ENCODE measurements around the gene OR6S1. TPM values are rescaled to one million over a fixed set of nuclear protein-coding genes. Genes with fewer than 3 reads are reported as not detected.

OR6S1 gene
- total and polyA plus RNA-seq, 2 donors (not counting 3 experiments of a cell fraction or from before 2014, with no cell fraction given): not detected

DNA sequence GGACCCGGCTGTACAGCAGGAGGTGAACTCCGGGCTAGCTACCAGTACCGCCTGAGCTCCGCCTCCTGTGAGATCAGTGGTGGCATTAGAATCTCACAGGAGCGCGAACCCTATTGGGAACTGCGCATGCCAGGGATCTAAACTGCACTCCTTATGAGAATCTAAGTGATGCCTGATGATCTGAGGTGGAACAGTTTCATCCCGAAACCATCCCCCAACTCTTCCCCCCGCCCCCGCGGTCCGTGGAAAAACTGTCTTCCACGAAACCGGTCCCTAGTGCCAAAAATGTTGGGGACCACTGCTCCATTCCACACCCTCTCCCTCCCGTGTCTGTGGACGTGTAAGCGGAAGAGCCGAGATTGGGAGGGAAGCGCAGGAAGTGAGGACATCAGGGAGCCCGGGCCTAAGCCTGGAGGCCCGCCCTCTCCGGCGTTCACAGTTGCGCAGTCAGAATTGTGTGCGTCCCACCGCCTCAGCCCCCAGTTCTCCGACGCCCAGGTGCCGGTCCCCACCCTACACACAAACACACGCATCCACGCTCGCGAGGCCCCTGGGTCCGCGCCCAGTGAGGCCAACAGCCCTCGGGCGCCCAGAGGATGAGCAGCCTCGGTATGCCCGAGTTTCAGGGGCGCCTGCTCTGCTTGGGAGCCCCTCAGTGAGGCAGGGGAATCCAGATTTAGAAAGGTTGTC is 41.1 kb upstream of the OR6S1 start:
- Histone ChIP-seq H3K27ac (ENCODE audit: insufficient read depth, low read depth, low read length) (peak overlapping the region; percentile 97), H3K9ac (replicated peaks; ENCODE audit: extremely low read depth, insufficient read depth, low read length) (peak overlapping the region; percentile 97), H2AFZ (ENCODE audit: low read depth, low read length) (peak overlapping the region; percentile 98), H3K9me1 (replicated peaks; ENCODE audit: control insufficient read depth, extremely low read depth, insufficient read depth, low read length) (no peaks in the 10 kb centered on the region), H3K9me3 (replicated peaks; ENCODE audit: control insufficient read depth, insufficient read depth, low read length) (no peaks in the 10 kb centered on the region), H3K79me2 (ENCODE audit: control insufficient read depth, insufficient read depth, low read length) (no peaks in the 10 kb centered on the region), H4K20me1 (replicated peaks; ENCODE audit: control insufficient read depth, extremely low read depth, insufficient read depth, low read length) (no peaks in the 10 kb centered on the region), H3K4me3 (replicated peaks in 1 of 3; ENCODE audit: insufficient read depth in 1 of 3, low read depth in 1 of 3, low read length in 3 of 3) (peak overlapping the region; percentile 40 to 84 (median 80)), H3K4me1 (ENCODE audit: control insufficient read depth, extremely low read depth, insufficient read depth, low read length) (peaks cover 27% of the 10 kb centered on the region), H3K36me3 (ENCODE audit: control insufficient read depth in 2 of 2, extremely low read depth in 1 of 2, insufficient read depth in 2 of 2, low read length in 2 of 2) (no peaks in the 10 kb centered on the region), H3K4me2 (ENCODE audit: insufficient read depth, low read length) (peak overlapping the region; percentile 86), H3K27me3 (ENCODE audit: control insufficient read depth in 2 of 2, insufficient read depth in 2 of 2, low read length in 2 of 2) (no peaks in the 10 kb centered on the region)
- FAIRE-seq (peak; percentile 90), DNase-seq (ENCODE audit: low read depth, low spot score) (peak; percentile 95)
- ChIA-PET CTCF (interaction anchor here (0.9 to 6.4 kb wide), 10 partner anchors 8 to 351 kb away, joined by 3 to 49 read pairs (median 12); partner anchors contain the start of gene RNASE1), POLR2A (interaction anchor here (0.9 to 1.9 kb wide), 5 partner anchors 8 to 339 kb away, joined by 3 to 4 read pairs (median 4); partner anchors contain the start of genes APEX1, OSGEP, PARP2 and TEP1)
- BruUV-seq (replicated peaks): no TSS peak
- intact Hi-C loops (cut with micrococcal nuclease): no loop called here
- dilution Hi-C loops (cut with MboI; ENCODE audit: extremely low pct_ligation_motif_present, low sequenced_read_pairs): no loop called here
- TF ChIP-seq POLR2AphosphoS5 (IDR thresholded peaks at IDR 0.05; ENCODE audit: insufficient read depth, low read depth, low read length) (peak; percentile 56), POLR2A (IDR thresholded peaks at IDR 0.05; ENCODE audit: low read depth, low read length) (peak; percentile 89), EZH2 (IDR thresholded peaks at IDR 0.05; ENCODE audit: borderline replicate concordance, low read depth, low read length, severe bottlenecking) (no peak), MYC (IDR thresholded peaks at IDR 0.05; ENCODE audit: low read depth, low read length) (no peak), FOS (IDR thresholded peaks at IDR 0.05; ENCODE audit: borderline replicate concordance, insufficient read depth, low read length) (no peak), GATA2 (IDR thresholded peaks at IDR 0.05; ENCODE audit: insufficient read depth, insufficient read length, low read depth, low read length) (no peak), JUN (IDR thresholded peaks at IDR 0.05; ENCODE audit: borderline replicate concordance, insufficient read depth, insufficient read length, low read depth) (no peak)
- TF ChIP-seq, protein P1, sequence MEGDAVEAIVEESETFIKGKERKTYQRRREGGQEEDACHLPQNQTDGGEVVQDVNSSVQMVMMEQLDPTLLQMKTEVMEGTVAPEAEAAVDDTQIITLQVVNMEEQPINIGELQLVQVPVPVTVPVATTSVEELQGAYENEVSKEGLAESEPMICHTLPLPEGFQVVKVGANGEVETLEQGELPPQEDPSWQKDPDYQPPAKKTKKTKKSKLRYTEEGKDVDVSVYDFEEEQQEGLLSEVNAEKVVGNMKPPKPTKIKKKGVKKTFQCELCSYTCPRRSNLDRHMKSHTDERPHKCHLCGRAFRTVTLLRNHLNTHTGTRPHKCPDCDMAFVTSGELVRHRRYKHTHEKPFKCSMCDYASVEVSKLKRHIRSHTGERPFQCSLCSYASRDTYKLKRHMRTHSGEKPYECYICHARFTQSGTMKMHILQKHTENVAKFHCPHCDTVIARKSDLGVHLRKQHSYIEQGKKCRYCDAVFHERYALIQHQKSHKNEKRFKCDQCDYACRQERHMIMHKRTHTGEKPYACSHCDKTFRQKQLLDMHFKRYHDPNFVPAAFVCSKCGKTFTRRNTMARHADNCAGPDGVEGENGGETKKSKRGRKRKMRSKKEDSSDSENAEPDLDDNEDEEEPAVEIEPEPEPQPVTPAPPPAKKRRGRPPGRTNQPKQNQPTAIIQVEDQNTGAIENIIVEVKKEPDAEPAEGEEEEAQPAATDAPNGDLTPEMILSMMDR (IDR thresholded peaks at IDR 0.05; ENCODE audit: extremely low read depth in 1 of 2, insufficient read depth in 1 of 2, low read depth in 1 of 2, low read length in 2 of 2): no peak
- TF ChIP-seq, protein P2, sequence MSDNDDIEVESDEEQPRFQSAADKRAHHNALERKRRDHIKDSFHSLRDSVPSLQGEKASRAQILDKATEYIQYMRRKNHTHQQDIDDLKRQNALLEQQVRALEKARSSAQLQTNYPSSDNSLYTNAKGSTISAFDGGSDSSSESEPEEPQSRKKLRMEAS (IDR thresholded peaks at IDR 0.05; ENCODE audit: insufficient read depth, insufficient read length): no peak
